ENCODE results near the gene IL2RG. TPM values are rescaled to one million over a fixed set of nuclear protein-coding genes. Genes with fewer than 3 reads are reported as not detected.
A peak's percentile ranks its signal among the peaks of the same experiment; 100 is the strongest.

Gene IL2RG
- total RNA-seq: 1 to 10 TPM; 4.4 to 7.1 TPM
- polyA plus RNA-seq: 1 to 10 TPM; 1.4 to 7.6 TPM
- long read RNA-seq, donor 1, partial matches to known transcripts: 1 of 6 reads
- long read RNA-seq, donor 1, other reads (novel, unspliced or antisense): 1 of 6 reads
- long read RNA-seq, donor 2, partial matches to known transcripts: 0 of 1 reads
- long read RNA-seq, donor 2, other reads (novel, unspliced or antisense): 0 of 1 reads

GRCh38 chrX:71111141-71111843 lies at the start of gene IL2RG:
Gene IL2RG, minus strand, starts transcription at chrX:71111577. Its CDS starts 38 bp downstream, at chrX:71111539.
- ATAC-seq (ENCODE audit: low FRiP score) (peak; percentile 36), DNase-seq (no peak)
- H3K4me1 ChIP-seq (ENCODE audit: control insufficient read depth in 1 of 2, insufficient read depth in 2 of 2, low read length in 2 of 2): no peaks in the 10 kb centered on the region
- no peak within 1 kb of the TSS for H3K27ac ChIP-seq (ENCODE audit: low read depth in 1 of 2, low read length in 2 of 2)
- no peaks in the 10 kb centered on the region for H3K9me3 ChIP-seq (ENCODE audit: control insufficient read depth, low read length)
- H3K27me3 ChIP-seq (ENCODE audit: control insufficient read depth in 1 of 2, insufficient read depth in 2 of 2, low read length in 1 of 2): no peaks in the 10 kb centered on the region
- intact Hi-C loops (cut with DNase I): no loop called here
- no peak within 1 kb of the TSS for H3K4me3 ChIP-seq (ENCODE audit: low read length in 2 of 2)
- 50 to 72% methylated on average over 7 to 8 of the region's 8 CpGs for WGBS, 2 donors
- no peaks in the 10 kb centered on the region for H3K36me3 ChIP-seq (ENCODE audit: control insufficient read depth in 1 of 2, insufficient read depth in 2 of 2, low read length in 1 of 2)

- no peaks in the 10 kb centered on the region for H3K27me3 ChIP-seq (ENCODE audit: control insufficient read depth in 1 of 2, insufficient read depth in 2 of 2, low read length in 1 of 2)
- DNase-seq (peak in 1 of 2 donors; percentile 20), ATAC-seq (ENCODE audit: low FRiP score) (no peak)
- H3K9me3 ChIP-seq (ENCODE audit: control insufficient read depth, low read length): no peaks in the 10 kb centered on the region
- no peak overlapping the region for H3K27ac ChIP-seq (ENCODE audit: low read depth in 1 of 2, low read length in 2 of 2)
- intact Hi-C loops (cut with DNase I): loop anchor here in 1 of 2 donors (5.0 kb wide), 1 partner anchor 388 kb away; no protein-coding TSS in a partner anchor
- H3K4me3 ChIP-seq (ENCODE audit: low read length in 2 of 2): no peak overlapping the region
- no peaks in the 10 kb centered on the region for H3K4me1 ChIP-seq (ENCODE audit: control insufficient read depth in 1 of 2, insufficient read depth in 2 of 2, low read length in 2 of 2)
- WGBS, 2 donors: 89 to 94% methylated on average over 3 of the region's 3 CpGs
- no peaks in the 10 kb centered on the region for H3K36me3 ChIP-seq (ENCODE audit: control insufficient read depth in 1 of 2, insufficient read depth in 2 of 2, low read length in 1 of 2)
These were observed 49.1 kb upstream of the IL2RG start for GRCh38 chrX:71160475-71160874.

GRCh38 chrX:71159335-71159734 lies 48.0 kb upstream of the IL2RG start:
- no peaks in the 10 kb centered on the region for H3K27me3 ChIP-seq (ENCODE audit: control insufficient read depth in 1 of 2, insufficient read depth in 2 of 2, low read length in 1 of 2)
- no peak overlapping the region for H3K27ac ChIP-seq (ENCODE audit: low read depth in 1 of 2, low read length in 2 of 2)
- no peaks in the 10 kb centered on the region for H3K36me3 ChIP-seq (ENCODE audit: control insufficient read depth in 1 of 2, insufficient read depth in 2 of 2, low read length in 1 of 2)
- ATAC-seq (ENCODE audit: low FRiP score) (no peak), DNase-seq (no peak)
- H3K9me3 ChIP-seq (ENCODE audit: control insufficient read depth, low read length): no peaks in the 10 kb centered on the region
- intact Hi-C loops (cut with DNase I): no loop called here
- WGBS, 2 donors: 84 to 92% methylated on average over 5 of the region's 5 CpGs
- no peak overlapping the region for H3K4me3 ChIP-seq (ENCODE audit: low read length in 2 of 2)
- H3K4me1 ChIP-seq (ENCODE audit: control insufficient read depth in 1 of 2, insufficient read depth in 2 of 2, low read length in 2 of 2): no peaks in the 10 kb centered on the region

GRCh38 chrX:71158603-71159002 lies 47.2 kb upstream of the IL2RG start:
- Histone ChIP-seq H3K27me3 (ENCODE audit: control insufficient read depth in 1 of 2, insufficient read depth in 2 of 2, low read length in 1 of 2) (no peaks in the 10 kb centered on the region), H3K9me3 (ENCODE audit: control insufficient read depth, low read length) (no peaks in the 10 kb centered on the region), H3K36me3 (ENCODE audit: control insufficient read depth in 1 of 2, insufficient read depth in 2 of 2, low read length in 1 of 2) (no peaks in the 10 kb centered on the region), H3K27ac (ENCODE audit: low read depth in 1 of 2, low read length in 2 of 2) (no peak overlapping the region), H3K4me1 (ENCODE audit: control insufficient read depth in 1 of 2, insufficient read depth in 2 of 2, low read length in 2 of 2) (no peaks in the 10 kb centered on the region), H3K4me3 (ENCODE audit: low read length in 2 of 2) (no peak overlapping the region)
- intact Hi-C loops (cut with DNase I): no loop called here
- ATAC-seq (ENCODE audit: low FRiP score) (no peak), DNase-seq (peak; percentile 7 to 9)
- WGBS, 2 donors: 80 to 93% methylated on average over 6 of the region's 6 CpGs

- ATAC-seq (ENCODE audit: low FRiP score): no peak
- Histone ChIP-seq H3K9me3 (ENCODE audit: control insufficient read depth, low read length) (no peaks in the 10 kb centered on the region), H3K36me3 (ENCODE audit: control insufficient read depth in 1 of 2, insufficient read depth in 2 of 2, low read length in 1 of 2) (no peaks in the 10 kb centered on the region), H3K27me3 (ENCODE audit: control insufficient read depth in 1 of 2, insufficient read depth in 2 of 2, low read length in 1 of 2) (no peaks in the 10 kb centered on the region), H3K4me3 (ENCODE audit: low read length in 2 of 2) (no peak overlapping the region), H3K4me1 (ENCODE audit: control insufficient read depth in 1 of 2, insufficient read depth in 2 of 2, low read length in 2 of 2) (no peaks in the 10 kb centered on the region), H3K27ac (ENCODE audit: low read depth in 1 of 2, low read length in 2 of 2) (no peak overlapping the region)
- WGBS, 2 donors: 52 to 88% methylated on average over 3 of the region's 3 CpGs
- DNase-seq: peak; percentile 17 to 63
- intact Hi-C loops (cut with DNase I): no loop called here
These were observed 43.3 kb upstream of the IL2RG start for GRCh38 chrX:71154641-71155040.

- Histone ChIP-seq H3K36me3 (ENCODE audit: control insufficient read depth in 1 of 2, insufficient read depth in 2 of 2, low read length in 1 of 2) (no peaks in the 10 kb centered on the region), H3K4me3 (ENCODE audit: low read length in 2 of 2) (no peak overlapping the region), H3K4me1 (ENCODE audit: control insufficient read depth in 1 of 2, insufficient read depth in 2 of 2, low read length in 2 of 2) (no peaks in the 10 kb centered on the region), H3K27ac (ENCODE audit: low read depth in 1 of 2, low read length in 2 of 2) (no peak overlapping the region), H3K9me3 (ENCODE audit: control insufficient read depth, low read length) (no peaks in the 10 kb centered on the region), H3K27me3 (ENCODE audit: control insufficient read depth in 1 of 2, insufficient read depth in 2 of 2, low read length in 1 of 2) (no peaks in the 10 kb centered on the region)
- intact Hi-C loops (cut with DNase I): no loop called here
- ATAC-seq (ENCODE audit: low FRiP score) (no peak), DNase-seq (peak; percentile 36 to 40)
- WGBS, 2 donors: 86 to 90% methylated on average over 7 of the region's 7 CpGs
These were observed 42.8 kb upstream of the IL2RG start for GRCh38 chrX:71154196-71154595.

- Histone ChIP-seq H3K4me3 (ENCODE audit: low read length in 2 of 2) (no peak overlapping the region), H3K27me3 (ENCODE audit: control insufficient read depth in 1 of 2, insufficient read depth in 2 of 2, low read length in 1 of 2) (no peaks in the 10 kb centered on the region), H3K4me1 (ENCODE audit: control insufficient read depth in 1 of 2, insufficient read depth in 2 of 2, low read length in 2 of 2) (no peaks in the 10 kb centered on the region), H3K36me3 (ENCODE audit: control insufficient read depth in 1 of 2, insufficient read depth in 2 of 2, low read length in 1 of 2) (no peaks in the 10 kb centered on the region), H3K27ac (ENCODE audit: low read depth in 1 of 2, low read length in 2 of 2) (no peak overlapping the region), H3K9me3 (ENCODE audit: control insufficient read depth, low read length) (no peaks in the 10 kb centered on the region)
- DNase-seq (peak in 1 of 2 donors; percentile 21), ATAC-seq (ENCODE audit: low FRiP score) (no peak)
- intact Hi-C loops (cut with DNase I): no loop called here
- 66 to 72% methylated on average over 7 of the region's 7 CpGs for WGBS, 2 donors
These were observed 40.0 kb upstream of the IL2RG start for GRCh38 chrX:71151366-71151765.

GRCh38 chrX:71148278-71148663 lies 36.9 kb upstream of the IL2RG start:
- ATAC-seq (ENCODE audit: low FRiP score) (no peak), DNase-seq (no peak)
- Histone ChIP-seq H3K4me3 (ENCODE audit: low read length in 2 of 2) (no peak overlapping the region), H3K27ac (ENCODE audit: low read depth in 1 of 2, low read length in 2 of 2) (no peak overlapping the region), H3K27me3 (ENCODE audit: control insufficient read depth in 1 of 2, insufficient read depth in 2 of 2, low read length in 1 of 2) (no peaks in the 10 kb centered on the region), H3K36me3 (ENCODE audit: control insufficient read depth in 1 of 2, insufficient read depth in 2 of 2, low read length in 1 of 2) (no peaks in the 10 kb centered on the region), H3K9me3 (ENCODE audit: control insufficient read depth, low read length) (no peaks in the 10 kb centered on the region), H3K4me1 (ENCODE audit: control insufficient read depth in 1 of 2, insufficient read depth in 2 of 2, low read length in 2 of 2) (peaks cover 0 to under 1% of the 10 kb centered on the region in 2 donors)
- intact Hi-C loops (cut with DNase I): no loop called here
- WGBS, 2 donors: 82 to 84% methylated on average over 8 of the region's 8 CpGs
